ENCODE results near the gene MOCS1. TPM values are rescaled to one million over a fixed set of nuclear protein-coding genes. Genes with fewer than 3 reads are reported as not detected.

The MOCS1 gene
- total RNA-seq, 1 donor from 2014 or later: 15.9 TPM

DNA sequence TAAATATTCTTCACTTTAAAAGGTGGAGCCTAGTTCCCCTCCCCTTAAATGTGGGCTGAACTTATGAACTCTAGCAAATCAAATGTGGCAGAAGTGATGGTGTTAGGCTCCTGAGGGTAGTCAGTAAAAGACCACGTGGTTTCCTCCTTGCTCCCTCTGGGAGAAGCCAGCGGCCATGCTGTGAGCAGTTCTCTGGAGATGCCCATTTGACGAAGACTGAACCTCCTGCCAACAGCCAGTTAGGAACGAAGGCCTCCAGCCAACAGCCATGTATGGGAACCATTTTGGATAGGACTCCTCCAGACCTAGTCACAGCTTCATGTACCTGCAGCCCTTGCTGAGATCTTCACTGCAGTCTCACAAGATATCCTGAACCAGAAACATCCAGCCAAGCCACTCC is 7.6 kb upstream of the MOCS1 start:
- no peaks in the 10 kb centered on the region for H3K36me3 Mint-ChIP-seq (ENCODE audit: insufficient read depth)
- H3K4me1 Mint-ChIP-seq (ENCODE audit: low read depth): peaks cover 6% of the 10 kb centered on the region
- no peak overlapping the region for H3K27ac Mint-ChIP-seq
- DNase-seq (ENCODE audit: low spot score, unreplicated experiment): no peak
- H3K4me3 Mint-ChIP-seq (ENCODE audit: low read depth): no peak overlapping the region
- H3K9me3 Mint-ChIP-seq (ENCODE audit: low read depth): no peaks in the 10 kb centered on the region
- H3K27me3 Mint-ChIP-seq: peaks cover under 1% of the 10 kb centered on the region
- TF ChIP-seq CTCF (IDR thresholded peaks at IDR 0.05; ENCODE audit: unreplicated experiment): no peak

DNA sequence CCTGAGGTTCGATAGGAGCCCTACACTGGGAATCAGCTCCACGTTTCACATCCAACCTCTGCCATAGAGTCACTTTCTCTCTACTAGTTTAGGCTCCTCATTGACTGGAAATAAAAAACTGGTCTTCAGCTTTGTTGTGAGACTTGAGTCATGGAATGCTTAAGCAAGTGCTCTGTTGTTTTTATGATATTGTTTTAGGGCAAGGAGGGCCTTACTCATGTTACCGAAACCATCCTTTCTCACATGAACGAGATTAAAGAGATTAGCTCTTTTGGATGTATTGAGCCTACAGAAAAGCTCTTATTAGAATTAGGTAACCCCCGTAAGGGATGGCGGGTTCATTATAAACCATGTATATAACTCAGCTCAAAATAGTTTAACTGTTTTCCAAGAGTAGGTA is 6.9 kb upstream of the MOCS1 start:
- no peaks in the 10 kb centered on the region for H3K27me3 Mint-ChIP-seq
- H3K9me3 Mint-ChIP-seq (ENCODE audit: low read depth): no peaks in the 10 kb centered on the region
- no peak for DNase-seq (ENCODE audit: low spot score, unreplicated experiment)
- H3K36me3 Mint-ChIP-seq (ENCODE audit: insufficient read depth): no peaks in the 10 kb centered on the region
- no peak for TF ChIP-seq CTCF (IDR thresholded peaks at IDR 0.05; ENCODE audit: unreplicated experiment)
- H3K4me3 Mint-ChIP-seq (ENCODE audit: low read depth): no peak overlapping the region
- no peak overlapping the region for H3K27ac Mint-ChIP-seq
- H3K4me1 Mint-ChIP-seq (ENCODE audit: low read depth): peaks cover 6% of the 10 kb centered on the region

- Mint-ChIP-seq H3K36me3 (ENCODE audit: insufficient read depth) (no peaks in the 10 kb centered on the region), H3K27me3 (peaks cover 4% of the 10 kb centered on the region), H3K4me3 (ENCODE audit: low read depth) (no peak overlapping the region), H3K27ac (no peak overlapping the region), H3K4me1 (ENCODE audit: low read depth) (peaks cover 7% of the 10 kb centered on the region), H3K9me3 (ENCODE audit: low read depth) (no peaks in the 10 kb centered on the region)
- no peak for TF ChIP-seq CTCF (IDR thresholded peaks at IDR 0.05; ENCODE audit: unreplicated experiment)
- DNase-seq (ENCODE audit: low spot score, unreplicated experiment): no peak
These were observed 4.8 kb upstream of the MOCS1 start for GRCh38 chr6:39938773-39939654.

DNA sequence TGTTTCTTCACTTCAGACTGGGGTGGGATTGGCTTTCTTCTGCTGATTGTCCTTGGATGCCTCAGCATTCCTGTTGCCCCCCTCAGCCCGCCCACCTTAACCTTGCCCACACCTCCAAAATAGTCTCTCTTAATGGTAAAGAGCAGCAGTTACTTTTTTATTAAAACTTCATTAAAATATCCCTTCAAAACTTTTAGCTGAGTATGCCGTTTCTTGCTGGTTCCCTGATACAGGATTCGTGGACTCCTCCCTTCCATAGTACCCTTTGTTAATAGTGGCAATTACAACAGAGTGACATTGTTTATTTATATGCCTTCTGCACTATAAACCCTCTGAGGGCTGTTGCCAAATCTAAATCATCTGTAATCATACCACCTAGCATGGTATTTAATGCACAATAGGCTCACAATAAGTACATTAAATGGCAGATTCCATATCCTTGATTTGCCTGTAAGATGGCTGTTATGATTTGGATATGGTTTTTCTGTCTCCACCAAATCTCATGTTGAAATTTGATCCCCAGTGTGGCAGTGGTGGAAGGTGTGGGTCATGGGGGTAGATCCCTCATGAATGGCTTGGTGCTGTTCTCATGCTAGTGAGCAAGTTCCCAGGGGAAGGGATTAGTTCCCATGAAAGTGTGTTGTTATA is 3.5 kb upstream of the MOCS1 start:
- Mint-ChIP-seq H3K27ac (no peak overlapping the region), H3K4me1 (ENCODE audit: low read depth) (peaks cover 14% of the 10 kb centered on the region), H3K36me3 (ENCODE audit: insufficient read depth) (no peaks in the 10 kb centered on the region), H3K27me3 (peaks cover 10% of the 10 kb centered on the region), H3K9me3 (ENCODE audit: low read depth) (no peaks in the 10 kb centered on the region), H3K4me3 (ENCODE audit: low read depth) (no peak overlapping the region)
- no peak for TF ChIP-seq CTCF (IDR thresholded peaks at IDR 0.05; ENCODE audit: unreplicated experiment)
- DNase-seq (ENCODE audit: low spot score, unreplicated experiment): no peak

DNA sequence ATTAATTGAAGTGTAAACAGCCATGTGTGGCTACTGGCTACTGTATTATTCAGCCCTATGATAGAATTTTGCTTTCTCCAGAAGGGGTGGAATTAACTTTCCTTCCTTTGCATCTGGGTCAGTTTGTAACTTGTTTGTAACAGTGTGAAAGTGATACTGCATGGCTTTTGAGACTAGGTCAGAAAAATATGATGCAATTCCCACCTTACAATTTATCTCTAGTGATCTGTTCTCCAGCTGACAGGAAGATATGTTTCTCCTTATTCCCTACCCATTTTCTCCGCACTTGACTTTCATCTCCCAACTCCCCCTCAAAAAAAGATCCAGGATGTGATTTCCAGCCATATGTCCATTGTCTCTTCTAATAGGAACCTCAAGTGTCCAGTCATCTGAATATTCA is 2.6 kb upstream of the MOCS1 start:
- no peak overlapping the region for H3K27ac Mint-ChIP-seq
- H3K9me3 Mint-ChIP-seq (ENCODE audit: low read depth): no peaks in the 10 kb centered on the region
- no peak for DNase-seq (ENCODE audit: low spot score, unreplicated experiment)
- peaks cover 17% of the 10 kb centered on the region for H3K4me1 Mint-ChIP-seq (ENCODE audit: low read depth)
- no peak overlapping the region for H3K4me3 Mint-ChIP-seq (ENCODE audit: low read depth)
- H3K36me3 Mint-ChIP-seq (ENCODE audit: insufficient read depth): no peaks in the 10 kb centered on the region
- peaks cover 10% of the 10 kb centered on the region for H3K27me3 Mint-ChIP-seq
- TF ChIP-seq CTCF (IDR thresholded peaks at IDR 0.05; ENCODE audit: unreplicated experiment): no peak
